ENCODE results near the gene SUGP1.

DNA sequence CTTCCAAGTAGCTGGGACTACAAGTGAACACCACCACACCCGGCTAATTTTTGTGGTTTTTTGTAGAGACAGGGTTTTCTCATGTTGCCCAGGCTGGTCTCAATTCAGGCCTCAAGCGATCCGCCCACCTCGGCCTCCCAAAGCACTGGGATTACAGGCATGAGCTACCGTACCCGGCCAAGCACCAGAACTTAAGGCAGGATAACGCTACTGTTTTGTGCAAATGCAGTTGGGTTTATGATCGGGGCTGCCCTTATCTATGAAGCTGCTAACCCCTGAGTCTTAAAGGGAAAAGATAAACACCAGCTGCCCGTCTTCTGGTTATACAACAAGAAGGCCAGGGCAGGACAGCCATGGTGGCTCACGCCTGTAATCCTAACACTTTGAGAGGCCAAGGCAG lies 34.6 kb downstream of the SUGP1 start:
- TF ChIP-seq, protein P1, sequence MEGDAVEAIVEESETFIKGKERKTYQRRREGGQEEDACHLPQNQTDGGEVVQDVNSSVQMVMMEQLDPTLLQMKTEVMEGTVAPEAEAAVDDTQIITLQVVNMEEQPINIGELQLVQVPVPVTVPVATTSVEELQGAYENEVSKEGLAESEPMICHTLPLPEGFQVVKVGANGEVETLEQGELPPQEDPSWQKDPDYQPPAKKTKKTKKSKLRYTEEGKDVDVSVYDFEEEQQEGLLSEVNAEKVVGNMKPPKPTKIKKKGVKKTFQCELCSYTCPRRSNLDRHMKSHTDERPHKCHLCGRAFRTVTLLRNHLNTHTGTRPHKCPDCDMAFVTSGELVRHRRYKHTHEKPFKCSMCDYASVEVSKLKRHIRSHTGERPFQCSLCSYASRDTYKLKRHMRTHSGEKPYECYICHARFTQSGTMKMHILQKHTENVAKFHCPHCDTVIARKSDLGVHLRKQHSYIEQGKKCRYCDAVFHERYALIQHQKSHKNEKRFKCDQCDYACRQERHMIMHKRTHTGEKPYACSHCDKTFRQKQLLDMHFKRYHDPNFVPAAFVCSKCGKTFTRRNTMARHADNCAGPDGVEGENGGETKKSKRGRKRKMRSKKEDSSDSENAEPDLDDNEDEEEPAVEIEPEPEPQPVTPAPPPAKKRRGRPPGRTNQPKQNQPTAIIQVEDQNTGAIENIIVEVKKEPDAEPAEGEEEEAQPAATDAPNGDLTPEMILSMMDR (conservative IDR thresholded peaks at IDR 0.05; ENCODE audit: low read length): no peak
- no peak for TF ChIP-seq EZH2phosphoT487 (IDR thresholded peaks at IDR 0.05; ENCODE audit: borderline replicate concordance, low read depth, low read length)

Measured in OCI-LY7 (cell line).